Body of pancreas (tissue), 4 donors: ENCODE measurements around the gene CCL8. TPM values are rescaled to one million over a fixed set of nuclear protein-coding genes. Genes with fewer than 3 reads are reported as not detected.

Source experiments
- ATAC-seq: fragments of 150-250 bp; one replicate; pipeline ENCODE4 v1.9.1; 2016
- DNase-seq, 4 donors: peaks; one replicate each; pipeline ENCODE4 v3.0.0-alpha.2; 2019
- H3K27ac ChIP-seq, 4 donors: fragments of 200-600 bp; sonication (generic); 1 replicate in 3 of 4; 2 replicates in 1 of 4; pipeline versions ENCODE4 v1.5.1 to v1.6.1; 2016 to 2019; ENCODE audit warnings: mild to moderate bottlenecking in 1 of 4, mixed read lengths in 1 of 4, moderate library complexity in 1 of 4
- H3K27me3 ChIP-seq, 2 donors: fragments of 200-600 bp; sonication (generic); one replicate each; pipeline ENCODE4 v1.6.0; 2016; ENCODE audit warnings: mild to moderate bottlenecking in 1 of 2
- H3K36me3 ChIP-seq, 2 donors: fragments of 200-600 bp; sonication (generic); replicated peaks in 1 of 2; 2 replicates each; pipeline ENCODE4 v1.5.1; 2016; ENCODE audit warnings: low read depth in 2 of 2; ENCODE audit not compliant: insufficient read depth in 1 of 2
- H3K4me1 ChIP-seq: fragments of 200-600 bp; sonication (generic); one replicate; pipeline ENCODE4 v1.6.0; 2016
- H3K4me3 ChIP-seq, 2 donors: fragments of 200-600 bp; sonication (generic); 1 replicate in 1 of 2; 2 replicates in 1 of 2; pipeline ENCODE4 v1.5.1; 2016 to 2019
- H3K9me3 ChIP-seq, 3 donors: fragments of 200-600 bp; sonication (generic); 1 replicate in 2 of 3; 2 replicates in 1 of 3; pipeline ENCODE4 v1.5.1; 2016
- CTCF ChIP-seq, 7 experiments: fragments of 450-650 bp in 4 of 7; fragments of 200-600 bp in 3 of 7; sonication (generic) in 3 of 7; IDR thresholded peaks; one replicate each; pipeline ENCODE4 v1.5.1; 2016 to 2019; ENCODE audit warnings: antibody characterized with exemption in 7 of 7
- POLR2A ChIP-seq, 3 donors: fragments of 450-650 bp; IDR thresholded peaks; one replicate each; pipeline ENCODE4 v1.6.1; 2016; ENCODE audit warnings: antibody characterized with exemption in 3 of 3, mild to moderate bottlenecking in 2 of 3
- WGBS, 2 donors: methylation state at CpG; one replicate each; pipeline ENCODE4 v1.1.5; 2017; 5-methylcytosine and 5-hydroxymethylcytosine counted together
- intact Hi-C: fragments of 100-400 bp; cut with DNase I; formaldehyde crosslinking; loops from one replicate; pipeline ENCODE4 v1.15.1; 2023
- total RNA-seq, 2 donors: library from RNA; depleted of rRNA; stranded (reverse); fragments of >200 nt; gene quantifications; one replicate each; pipeline ENCODE4 v1.1.0, GENCODE V29; 2016

The CCL8 gene
- total RNA-seq, 2 donors from 2014 or later = not detected

DNA sequence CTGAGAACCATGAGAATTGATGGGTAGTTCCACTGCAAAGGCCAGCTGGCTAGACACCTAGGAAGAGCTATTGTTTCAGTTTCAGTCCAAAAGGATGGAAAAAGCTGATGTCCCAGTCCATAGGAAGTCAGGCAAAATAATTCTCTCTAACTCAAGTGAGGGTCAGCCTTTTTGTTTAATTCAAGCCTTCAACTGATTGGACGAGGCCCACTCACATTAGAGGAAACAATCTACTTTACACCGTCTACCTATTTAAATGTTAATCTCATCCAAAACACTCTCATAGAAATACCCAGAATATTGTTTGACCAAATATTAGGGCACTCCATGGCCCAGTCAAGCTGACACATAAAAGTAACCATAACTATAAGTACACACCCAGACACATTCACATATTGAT lies 22.7 kb downstream of the CCL8 start:
- Histone ChIP-seq H3K4me3 (no peak overlapping the region), H3K36me3 (no peaks in the 10 kb centered on the region), H3K27ac (no peak overlapping the region), H3K27me3 (no peaks in the 10 kb centered on the region), H3K9me3 (no peaks in the 10 kb centered on the region), H3K4me1 (no peaks in the 10 kb centered on the region)
- DNase-seq (no peak), ATAC-seq (no peak)
- no peak for TF ChIP-seq POLR2A (IDR thresholded peaks at IDR 0.05)
- TF ChIP-seq CTCF (IDR thresholded peaks at IDR 0.05) = no peak
- 89 to 94% methylated on average over 2 of the region's 2 CpGs for WGBS, 2 donors
- intact Hi-C loops = no loop called here

DNA sequence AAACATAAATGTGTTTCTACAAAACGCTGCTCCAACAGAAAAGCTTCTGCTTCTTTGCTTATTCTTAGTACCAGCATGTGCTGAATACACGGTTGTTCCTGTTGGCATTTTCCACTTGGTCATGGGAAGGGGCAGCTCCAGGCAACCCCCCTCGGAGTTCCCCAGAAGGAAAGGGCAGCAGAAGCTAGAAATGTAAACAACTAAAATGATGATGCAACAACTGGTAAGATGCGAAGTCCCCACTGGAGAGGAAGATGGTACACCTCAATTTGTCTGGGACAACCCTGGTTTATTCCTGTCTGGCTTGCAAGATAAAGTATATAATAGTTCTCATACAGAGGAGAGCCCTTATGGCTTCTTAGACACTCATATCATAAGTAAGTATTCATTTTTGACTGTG lies 27.8 kb downstream of the CCL8 start:
- intact Hi-C loops = no loop called here
- Histone ChIP-seq H3K9me3 (no peaks in the 10 kb centered on the region), H3K4me1 (no peaks in the 10 kb centered on the region), H3K36me3 (no peaks in the 10 kb centered on the region), H3K27ac (no peak overlapping the region), H3K4me3 (no peak overlapping the region), H3K27me3 (no peaks in the 10 kb centered on the region)
- ATAC-seq = no peak
- no peak for TF ChIP-seq POLR2A (IDR thresholded peaks at IDR 0.05)
- no peak for TF ChIP-seq CTCF (IDR thresholded peaks at IDR 0.05)
- 24 to 43% methylated on average over 4 of the region's 4 CpGs for WGBS, 2 donors
- no peak for DNase-seq

GRCh38 chr17:34349751-34350150 lies 30.5 kb downstream of the CCL8 start:
- no peak overlapping the region for H3K27ac ChIP-seq
- H3K27me3 ChIP-seq = no peaks in the 10 kb centered on the region
- no peaks in the 10 kb centered on the region for H3K36me3 ChIP-seq
- no peak for ATAC-seq
- intact Hi-C loops = no loop called here
- WGBS, 2 donors = 59 to 77% methylated on average over 4 of the region's 4 CpGs
- H3K9me3 ChIP-seq = no peaks in the 10 kb centered on the region
- no peak for TF ChIP-seq POLR2A (IDR thresholded peaks at IDR 0.05)
- no peak overlapping the region for H3K4me3 ChIP-seq
- H3K4me1 ChIP-seq = no peaks in the 10 kb centered on the region
- no peak for DNase-seq

GRCh38 chr17:34351096-34351495 lies 31.9 kb downstream of the CCL8 start:
- intact Hi-C loops = no loop called here
- no peaks in the 10 kb centered on the region for H3K36me3 ChIP-seq
- TF ChIP-seq POLR2A (IDR thresholded peaks at IDR 0.05) (no peak), CTCF (IDR thresholded peaks at IDR 0.05) (no peak)
- DNase-seq = no peak
- no peak overlapping the region for H3K27ac ChIP-seq
- WGBS, 2 donors = 74 to 91% methylated on average over 1 of the region's 1 CpG
- H3K4me1 ChIP-seq = no peaks in the 10 kb centered on the region
- H3K9me3 ChIP-seq = no peaks in the 10 kb centered on the region
- no peaks in the 10 kb centered on the region for H3K27me3 ChIP-seq
- no peak for ATAC-seq
- H3K4me3 ChIP-seq = no peak overlapping the region

DNA sequence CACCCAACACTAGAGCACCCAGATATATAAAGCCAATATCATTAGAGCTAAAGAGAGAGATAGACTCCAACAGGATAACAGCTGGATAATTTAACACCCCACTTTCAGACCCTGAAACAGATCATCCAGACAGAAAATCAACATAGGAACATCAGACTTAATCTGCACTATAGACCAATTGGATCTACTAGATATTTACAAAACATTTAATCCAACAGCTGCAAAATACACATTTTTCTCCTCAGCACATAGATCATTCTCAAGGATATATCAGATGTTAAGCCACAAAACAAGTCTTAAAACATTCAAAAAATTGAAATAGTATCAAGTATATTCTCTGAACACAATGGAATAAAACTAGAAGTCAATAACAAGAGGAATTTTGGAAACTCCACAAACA lies 33.0 kb downstream of the CCL8 start:
- H3K36me3 ChIP-seq = no peaks in the 10 kb centered on the region
- ATAC-seq (no peak), DNase-seq (no peak)
- TF ChIP-seq POLR2A (IDR thresholded peaks at IDR 0.05) (no peak), CTCF (IDR thresholded peaks at IDR 0.05) (no peak)
- H3K4me3 ChIP-seq = no peak overlapping the region
- H3K27ac ChIP-seq = no peak overlapping the region
- H3K4me1 ChIP-seq = no peaks in the 10 kb centered on the region
- no peaks in the 10 kb centered on the region for H3K27me3 ChIP-seq
- intact Hi-C loops = no loop called here
- H3K9me3 ChIP-seq = no peaks in the 10 kb centered on the region
